GM12801 (cell line): ENCODE data around the gene PTPRH.

ENCODE experiments used
- TF ChIP-seq, protein P1 (sequence below): IDR thresholded peaks from one replicate; pipeline ENCODE4 v1.5.1; 2011; ENCODE audit warnings: control low read depth; ENCODE audit not compliant: insufficient read length; ENCODE audit errors: extremely low read depth

PTPRH gene

DNA sequence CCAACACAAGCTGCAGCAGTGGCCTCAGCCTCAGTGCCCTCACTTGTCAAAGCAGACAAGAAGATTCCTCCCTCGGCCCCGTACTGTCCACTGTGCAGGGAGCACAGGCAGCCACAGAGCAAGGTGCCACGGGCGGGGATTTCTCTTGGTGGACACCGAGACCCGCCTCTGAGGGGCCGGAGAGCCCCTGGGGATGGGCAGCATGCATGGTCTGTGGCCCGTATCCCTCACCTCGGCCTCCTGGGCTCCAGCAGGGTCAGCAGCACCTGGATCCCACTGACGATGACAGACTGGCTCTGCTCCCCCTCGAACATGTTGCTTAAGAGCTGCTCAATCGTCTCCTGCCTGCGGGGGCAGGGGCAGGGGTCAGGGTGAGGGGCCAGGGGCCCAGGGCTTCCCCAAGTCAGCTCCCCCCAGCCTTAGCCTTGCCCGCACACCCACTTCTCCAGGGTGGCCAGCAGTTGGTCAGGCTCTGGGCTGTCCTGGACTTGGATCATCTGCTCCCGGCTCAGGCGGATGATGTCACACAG lies 32.7 kb upstream of the PTPRH start:
- TF ChIP-seq, protein P1, sequence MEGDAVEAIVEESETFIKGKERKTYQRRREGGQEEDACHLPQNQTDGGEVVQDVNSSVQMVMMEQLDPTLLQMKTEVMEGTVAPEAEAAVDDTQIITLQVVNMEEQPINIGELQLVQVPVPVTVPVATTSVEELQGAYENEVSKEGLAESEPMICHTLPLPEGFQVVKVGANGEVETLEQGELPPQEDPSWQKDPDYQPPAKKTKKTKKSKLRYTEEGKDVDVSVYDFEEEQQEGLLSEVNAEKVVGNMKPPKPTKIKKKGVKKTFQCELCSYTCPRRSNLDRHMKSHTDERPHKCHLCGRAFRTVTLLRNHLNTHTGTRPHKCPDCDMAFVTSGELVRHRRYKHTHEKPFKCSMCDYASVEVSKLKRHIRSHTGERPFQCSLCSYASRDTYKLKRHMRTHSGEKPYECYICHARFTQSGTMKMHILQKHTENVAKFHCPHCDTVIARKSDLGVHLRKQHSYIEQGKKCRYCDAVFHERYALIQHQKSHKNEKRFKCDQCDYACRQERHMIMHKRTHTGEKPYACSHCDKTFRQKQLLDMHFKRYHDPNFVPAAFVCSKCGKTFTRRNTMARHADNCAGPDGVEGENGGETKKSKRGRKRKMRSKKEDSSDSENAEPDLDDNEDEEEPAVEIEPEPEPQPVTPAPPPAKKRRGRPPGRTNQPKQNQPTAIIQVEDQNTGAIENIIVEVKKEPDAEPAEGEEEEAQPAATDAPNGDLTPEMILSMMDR = no peak

DNA sequence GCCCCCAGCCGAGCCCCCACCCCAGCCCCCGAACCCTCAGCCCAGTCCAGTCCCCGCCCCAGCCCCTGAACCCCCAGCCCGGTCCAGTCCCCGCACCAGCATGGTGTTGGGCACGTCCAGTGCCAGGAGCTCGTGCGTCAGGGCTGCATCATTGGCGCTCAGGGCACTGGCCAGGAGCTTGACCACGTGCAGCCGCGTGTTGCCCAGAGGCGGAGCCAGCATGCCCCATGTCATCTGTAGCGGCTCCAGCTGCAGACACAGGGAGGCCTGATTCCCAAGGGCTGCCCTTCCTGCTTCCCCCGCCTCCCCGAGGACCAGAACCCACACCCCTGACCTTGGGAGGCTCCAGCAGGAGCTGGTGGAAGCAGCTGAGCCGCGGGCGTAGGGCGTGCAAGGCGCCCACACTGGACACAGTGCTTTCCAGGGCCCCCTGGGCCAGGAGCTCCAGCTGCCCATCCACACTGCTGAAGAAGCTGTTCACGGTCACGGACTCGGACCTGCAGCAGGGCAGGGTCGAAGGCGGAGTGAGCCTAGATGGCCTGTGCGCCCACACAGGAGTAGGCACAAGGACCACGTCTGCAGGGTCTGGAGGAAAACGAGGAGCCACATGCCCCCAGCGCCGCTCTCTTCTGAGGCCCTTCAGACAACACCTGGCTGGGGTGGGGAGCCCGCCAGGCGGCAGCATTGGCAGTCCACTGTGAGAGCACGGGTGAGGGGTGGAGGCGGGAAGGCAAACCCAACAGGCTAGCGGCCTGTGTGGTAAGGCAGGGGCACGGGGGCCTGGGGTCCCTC lies 32.0 kb upstream of the PTPRH start:
- TF ChIP-seq, protein P1 = no peak

DNA sequence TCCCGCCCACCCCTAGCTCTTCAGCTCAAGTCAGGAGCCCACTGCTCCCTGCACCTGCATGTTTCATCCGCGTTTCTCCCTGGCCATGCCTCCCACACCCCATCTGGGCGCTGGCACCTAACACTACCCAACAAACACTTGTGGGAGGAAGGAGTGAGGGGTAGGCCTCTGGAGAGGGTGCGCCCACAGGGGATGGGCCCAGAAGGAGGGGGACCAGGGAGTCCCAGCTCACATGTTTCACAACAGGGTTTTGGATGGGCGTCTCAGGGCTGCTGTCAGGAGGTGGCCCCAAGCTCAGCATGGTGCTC lies 31.4 kb upstream of the PTPRH start:
- TF ChIP-seq, protein P1 = no peak

DNA sequence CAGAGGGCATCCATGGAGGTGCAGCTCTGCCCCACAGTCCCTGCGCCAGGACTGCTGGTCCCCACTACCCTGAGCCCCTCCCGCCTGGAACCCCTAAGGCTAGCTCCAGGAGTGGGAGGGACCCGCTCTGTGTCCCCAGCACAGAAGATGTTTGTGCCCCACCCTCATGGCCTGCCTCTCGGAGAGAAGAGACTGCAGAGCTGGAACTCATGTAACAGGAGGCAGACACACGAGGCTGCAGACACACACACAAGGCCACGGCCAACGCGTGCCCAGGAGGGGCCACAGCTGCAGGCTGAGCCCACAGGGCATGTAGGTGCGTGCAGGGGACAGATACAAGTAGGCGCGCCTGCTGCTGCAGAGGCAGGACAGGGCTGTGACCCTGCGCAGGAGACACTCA lies 29.7 kb upstream of the PTPRH start:
- TF ChIP-seq, protein P1 = no peak

DNA sequence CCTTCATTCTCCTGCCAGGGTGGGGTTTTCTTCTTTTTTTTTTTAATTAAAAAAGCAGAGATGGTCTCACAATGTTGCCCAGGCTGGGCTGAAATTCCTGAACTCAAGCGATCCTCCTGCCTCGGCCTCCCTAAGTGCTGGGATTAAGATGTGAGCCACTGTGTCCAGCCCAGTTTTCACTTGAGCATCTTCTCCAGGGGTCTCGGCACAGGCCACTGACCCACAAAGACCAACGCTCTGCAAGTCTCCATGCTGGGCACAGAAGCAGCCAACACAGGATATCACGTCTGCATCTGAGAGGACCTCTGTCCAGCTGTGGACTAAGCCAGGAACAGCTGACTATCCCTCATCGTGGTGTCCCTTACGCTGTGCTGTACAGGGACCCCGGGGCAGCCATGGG lies 28.7 kb upstream of the PTPRH start:
- TF ChIP-seq, protein P1 = no peak

DNA sequence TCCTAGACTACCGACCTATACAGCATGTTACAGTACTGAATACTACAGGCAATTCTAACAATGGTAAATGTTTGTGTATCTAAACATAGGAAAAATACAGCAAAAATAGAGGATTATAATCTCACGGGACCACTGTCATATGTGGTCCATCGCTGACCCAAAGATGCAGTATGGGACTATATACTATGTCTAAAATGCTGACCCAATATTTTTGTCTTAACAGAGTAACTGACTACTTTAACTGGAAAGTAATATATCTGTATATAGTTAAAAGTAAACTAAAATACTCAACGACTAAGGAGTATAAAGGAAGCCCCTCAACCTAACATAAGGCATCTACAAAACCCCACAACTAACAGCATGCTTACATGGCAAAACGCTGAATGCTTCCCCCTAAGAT lies 23.7 kb upstream of the PTPRH start:
- TF ChIP-seq, protein P1 = no peak

DNA sequence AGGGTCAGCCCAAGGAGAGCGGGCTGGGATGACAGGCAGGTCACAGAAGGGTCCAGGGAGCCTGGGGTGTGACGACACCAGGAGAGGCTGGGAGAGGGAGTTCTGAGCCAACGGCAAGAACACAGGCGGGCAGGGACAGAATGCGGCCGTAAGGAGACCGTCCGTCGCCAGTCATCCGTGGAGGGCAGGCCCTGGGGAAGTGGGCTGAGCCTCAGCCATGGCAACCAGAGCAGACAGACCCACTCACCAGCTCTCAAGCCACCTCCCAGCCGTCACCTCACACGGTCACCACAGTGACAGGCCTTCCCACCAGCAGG lies 22.9 kb upstream of the PTPRH start:
- TF ChIP-seq, protein P1 = no peak
